NOMO-1 treated with DMSO at 0.1 percent for 48 hours (cell line): Measurements from ENCODE around the gene SIGLEC1.

Experiments
- DNase-seq: peaks from one replicate; lab custom pipeline; 2025; ENCODE audit not compliant: unreplicated experiment; lab: John Stamatoyannopoulos, UW

Gene SIGLEC1

DNA sequence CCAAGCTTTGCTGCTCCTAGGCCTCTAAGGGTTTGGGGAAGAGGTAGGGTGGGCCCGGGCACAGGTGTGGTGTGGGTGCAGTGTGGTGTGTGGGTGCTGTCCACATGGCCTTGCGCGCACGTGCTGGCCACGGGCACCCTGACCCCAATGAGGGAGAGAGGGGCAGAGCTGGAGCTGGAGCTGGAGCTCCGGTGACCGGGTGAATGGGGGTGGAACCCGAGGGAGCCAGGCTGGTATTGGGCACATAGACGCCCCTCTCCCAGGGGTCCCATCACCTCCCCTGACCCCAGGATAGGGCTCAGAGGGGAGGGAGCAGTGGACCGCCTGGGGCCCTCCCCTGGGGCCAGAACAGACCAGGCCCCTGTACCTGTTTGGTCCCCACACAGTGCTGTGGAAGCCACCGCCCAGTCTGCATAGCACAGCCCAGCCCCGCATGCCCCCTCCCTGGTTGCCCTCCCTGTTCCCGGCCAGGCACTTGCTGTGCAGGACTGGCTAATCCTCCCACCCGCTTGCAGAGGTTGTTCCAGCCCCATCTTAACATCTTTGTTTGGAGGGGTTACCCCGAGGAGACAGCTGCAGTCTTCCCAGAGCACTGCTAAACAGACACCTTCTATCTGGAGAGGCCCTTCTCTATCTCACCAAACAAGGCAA is 31.6 kb downstream of the SIGLEC1 start:
- no peak for DNase-seq

DNA sequence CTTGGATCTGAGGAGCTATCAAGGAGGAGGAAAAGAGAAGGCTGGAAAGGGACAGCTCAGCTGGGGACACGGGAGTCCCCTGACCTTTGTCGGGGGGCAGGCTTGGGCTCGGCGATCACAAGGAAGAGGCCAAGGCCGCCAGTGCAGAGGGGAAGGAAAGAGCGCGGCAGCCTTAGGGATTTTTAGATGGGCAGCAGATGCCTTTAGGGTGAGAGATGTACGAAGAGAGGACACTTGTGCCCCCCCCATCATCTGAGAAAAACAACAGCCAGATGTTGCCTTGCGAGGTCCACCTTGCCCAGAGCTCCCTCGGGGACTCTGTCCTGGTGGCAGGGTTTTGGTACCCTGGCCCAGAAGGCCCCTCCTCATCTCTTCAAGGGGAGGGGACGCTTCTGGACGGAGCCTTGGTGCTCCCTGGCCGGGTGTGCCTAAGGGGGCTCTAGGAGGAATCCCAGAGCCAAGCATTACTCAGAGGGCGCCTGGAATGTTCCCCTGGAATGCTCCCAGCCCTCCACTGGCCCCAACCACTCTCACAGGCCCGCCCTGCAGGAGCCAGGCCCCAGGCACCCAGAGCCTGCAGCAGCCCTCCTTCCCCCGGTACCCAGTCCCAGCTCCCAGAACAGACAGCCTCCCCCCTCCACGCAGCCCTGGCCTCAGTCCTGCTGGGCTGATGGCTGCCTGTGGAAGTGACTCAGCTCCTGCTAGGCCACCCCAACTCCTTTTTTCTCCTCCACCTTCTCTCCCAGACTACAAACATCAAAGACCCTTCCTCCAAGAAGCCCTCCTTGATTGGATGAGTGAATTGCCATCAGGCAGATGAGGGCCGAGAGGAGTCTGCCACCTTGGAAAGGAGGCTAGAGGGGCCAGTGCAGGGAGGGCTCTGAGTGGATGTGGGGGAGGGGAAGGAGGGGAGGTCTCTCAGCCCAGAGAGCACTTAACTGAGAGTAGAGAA is 32.4 kb downstream of the SIGLEC1 start:
- DNase-seq, result no peak

DNA sequence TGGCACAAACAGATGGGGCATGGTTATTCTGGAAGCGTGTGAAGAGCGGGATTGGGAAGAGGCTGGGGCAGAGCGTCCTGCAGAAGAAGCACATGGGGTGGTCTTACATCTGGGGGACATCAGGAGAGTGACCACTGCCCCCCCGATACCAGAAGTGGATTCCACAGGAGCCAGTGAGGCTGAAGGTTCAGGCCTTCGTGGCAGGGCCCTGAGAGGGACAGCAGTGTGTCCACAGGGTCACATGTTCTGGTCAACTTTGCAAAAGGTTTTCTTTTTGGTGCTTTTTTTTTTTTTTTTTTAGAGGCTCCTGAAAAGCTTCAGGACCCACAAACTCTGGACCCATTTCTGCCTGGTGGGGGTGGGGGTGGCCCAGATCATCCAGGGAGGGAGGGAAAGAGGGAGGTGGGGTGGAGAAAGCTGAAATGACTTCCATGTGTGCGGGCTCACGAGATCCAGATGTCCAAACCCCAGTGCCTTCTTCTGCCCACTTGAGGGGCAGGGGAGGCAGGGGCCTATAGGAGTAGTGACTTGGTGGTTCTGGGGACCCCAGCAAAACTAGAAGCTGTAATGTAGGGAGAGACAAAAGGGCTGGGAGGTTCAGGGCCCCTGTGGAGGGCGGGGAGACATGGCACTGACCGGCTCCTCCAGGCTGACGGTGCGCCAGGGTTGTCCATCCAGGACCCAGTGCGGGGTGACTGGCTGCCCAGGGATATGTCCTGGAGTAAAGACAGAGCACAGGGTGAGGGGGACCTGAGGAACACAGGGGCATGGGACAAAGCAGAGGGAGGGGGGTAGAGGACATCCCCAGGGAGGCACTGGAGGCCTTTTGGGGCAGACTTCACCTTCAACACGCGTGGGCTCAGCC is 33.3 kb downstream of the SIGLEC1 start:
- DNase-seq, result no peak

DNA sequence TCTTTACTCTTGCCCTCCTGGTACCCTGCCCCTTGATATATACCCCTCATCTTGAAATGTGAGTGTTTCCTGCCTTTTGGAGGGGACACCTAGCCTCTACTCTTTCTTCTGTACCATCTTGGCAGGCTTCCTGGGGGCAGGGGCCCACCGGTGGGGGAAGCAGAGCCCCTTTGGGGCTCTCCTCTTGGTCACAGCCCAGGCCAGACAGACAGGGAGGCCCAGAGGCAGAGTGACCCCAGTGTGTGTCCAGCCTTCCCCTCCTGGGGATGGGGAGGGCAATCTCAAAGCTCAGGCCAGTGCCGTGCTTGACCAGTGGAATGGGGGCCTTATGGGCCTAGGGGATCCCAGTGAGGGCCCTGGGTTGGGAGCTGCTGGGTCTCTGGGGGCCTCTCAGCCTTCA is 34.2 kb downstream of the SIGLEC1 start:
- no peak for DNase-seq

DNA sequence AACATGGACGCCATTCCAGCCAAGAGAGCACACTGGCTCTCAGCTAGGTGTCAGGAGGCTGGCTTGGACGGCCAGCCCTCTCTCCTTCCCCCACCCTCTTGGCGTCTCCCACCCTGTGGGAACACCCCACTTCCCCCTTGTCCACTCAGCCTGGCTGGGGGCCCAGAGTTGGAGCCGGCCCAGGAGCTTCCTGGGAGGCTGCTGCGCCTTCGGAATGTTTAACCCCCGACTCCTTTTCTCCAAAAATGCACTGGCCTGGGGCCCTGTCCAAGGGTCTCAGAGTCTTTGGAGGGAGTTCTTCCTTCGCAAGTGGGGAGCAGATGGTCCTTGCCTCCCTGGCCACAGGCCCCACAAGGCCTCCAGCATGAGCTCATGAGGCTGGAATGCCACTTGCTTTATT is 34.7 kb downstream of the SIGLEC1 start:
- no peak for DNase-seq

DNA sequence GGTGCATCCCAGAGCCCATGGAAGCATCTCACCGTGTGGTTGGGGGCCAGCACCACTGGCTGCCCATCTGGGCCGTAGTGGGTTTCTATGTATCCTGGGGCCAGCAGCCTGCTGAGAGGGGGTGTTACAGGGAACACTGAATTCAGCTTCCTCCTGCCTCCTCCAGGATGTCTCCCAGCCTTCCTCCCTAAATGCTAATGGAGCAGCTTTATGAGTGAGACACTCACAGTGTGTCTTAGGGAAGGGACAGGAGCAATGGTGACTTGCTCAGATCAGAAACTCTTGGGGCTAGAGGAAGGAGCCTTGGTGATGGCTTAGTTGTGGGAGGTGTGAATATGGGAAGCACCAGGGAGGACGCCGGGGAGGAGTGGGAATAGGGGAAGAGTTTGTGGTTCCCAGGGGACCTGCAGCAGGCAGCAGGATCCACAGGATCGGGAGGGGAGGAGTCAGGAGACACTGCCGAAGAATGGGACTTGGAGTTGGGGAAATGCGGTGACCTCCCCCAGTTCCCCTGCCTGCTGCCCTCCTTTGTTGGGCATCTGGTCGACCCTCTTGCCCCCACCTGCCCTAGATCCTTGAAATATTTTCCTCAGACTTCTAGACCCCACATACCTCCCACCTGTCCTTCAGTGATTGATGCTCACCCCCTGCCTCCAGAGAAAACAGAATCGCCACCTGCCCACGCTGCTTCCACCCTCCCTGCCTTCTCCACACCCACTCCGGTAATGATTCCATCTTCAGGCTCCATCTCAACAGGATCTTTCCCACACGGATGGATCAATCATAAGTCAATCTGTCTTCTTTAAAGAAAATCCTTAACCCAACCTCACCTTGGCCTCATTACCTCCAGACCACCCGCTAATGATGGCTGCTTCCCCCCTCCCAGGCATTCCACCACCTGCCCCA is 37.2 kb downstream of the SIGLEC1 start:
- DNase-seq, result no peak

DNA sequence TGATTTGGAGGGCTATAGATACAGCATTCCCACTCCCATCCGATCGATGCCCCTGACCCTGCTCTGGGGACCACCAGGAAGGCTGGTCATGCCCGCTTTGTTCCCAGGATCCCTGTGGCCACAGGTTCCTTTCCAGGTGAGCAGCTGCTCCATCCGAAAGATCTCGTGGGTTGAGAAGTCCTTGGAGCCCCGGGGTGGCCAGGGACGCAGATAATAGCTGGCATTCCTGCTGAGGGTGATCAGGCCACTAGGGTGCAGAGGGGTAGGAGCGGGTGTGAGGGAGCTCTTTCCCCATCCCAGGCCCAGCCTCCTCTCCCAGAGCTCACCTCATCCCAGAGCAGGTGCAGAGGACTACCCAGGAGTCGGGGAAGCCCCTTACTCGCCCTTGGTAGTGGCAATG is 38.0 kb downstream of the SIGLEC1 start:
- DNase-seq, result no peak

DNA sequence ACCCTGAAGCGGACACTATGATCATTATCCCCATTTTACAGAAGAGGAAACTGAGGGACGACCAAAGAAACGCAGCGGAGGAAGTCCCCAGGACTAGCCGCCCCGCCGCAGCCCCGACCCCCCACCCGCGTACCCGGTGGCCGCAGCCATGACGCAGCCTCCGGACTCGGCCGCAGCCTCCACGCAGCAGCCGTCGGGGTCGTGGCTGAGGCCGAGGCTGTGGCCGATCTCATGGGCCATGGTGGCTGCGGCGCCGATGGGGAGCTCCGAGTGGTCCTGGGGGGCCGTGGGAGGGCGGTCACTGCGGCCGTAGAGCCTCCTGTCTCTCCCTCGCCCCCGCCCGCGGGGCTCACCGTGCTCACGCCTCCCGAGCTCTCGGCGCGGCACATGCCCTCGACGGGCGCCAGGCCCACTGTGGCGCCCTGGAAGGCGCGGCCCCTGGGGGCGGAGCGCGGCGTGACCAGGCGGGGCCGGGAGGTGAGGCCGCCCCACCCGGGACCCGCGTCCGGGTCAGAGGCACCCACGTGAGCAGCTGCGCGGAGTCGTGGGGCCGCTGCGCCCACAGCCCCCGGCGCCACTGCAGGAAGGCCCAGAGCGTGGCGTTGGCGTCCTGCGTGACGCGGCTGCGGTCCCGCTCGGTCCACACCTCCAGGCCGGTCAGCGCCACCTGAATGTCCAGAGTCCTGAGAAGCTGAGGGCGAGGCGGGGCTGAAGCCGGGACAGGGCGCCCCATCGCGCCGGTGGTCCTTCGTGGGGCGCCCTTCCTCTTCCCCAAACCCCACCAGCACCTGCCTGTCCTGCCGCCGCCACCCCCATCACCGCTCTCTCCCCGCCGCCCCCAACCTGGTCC is 39.0 kb downstream of the SIGLEC1 start:
- no peak for DNase-seq

DNA sequence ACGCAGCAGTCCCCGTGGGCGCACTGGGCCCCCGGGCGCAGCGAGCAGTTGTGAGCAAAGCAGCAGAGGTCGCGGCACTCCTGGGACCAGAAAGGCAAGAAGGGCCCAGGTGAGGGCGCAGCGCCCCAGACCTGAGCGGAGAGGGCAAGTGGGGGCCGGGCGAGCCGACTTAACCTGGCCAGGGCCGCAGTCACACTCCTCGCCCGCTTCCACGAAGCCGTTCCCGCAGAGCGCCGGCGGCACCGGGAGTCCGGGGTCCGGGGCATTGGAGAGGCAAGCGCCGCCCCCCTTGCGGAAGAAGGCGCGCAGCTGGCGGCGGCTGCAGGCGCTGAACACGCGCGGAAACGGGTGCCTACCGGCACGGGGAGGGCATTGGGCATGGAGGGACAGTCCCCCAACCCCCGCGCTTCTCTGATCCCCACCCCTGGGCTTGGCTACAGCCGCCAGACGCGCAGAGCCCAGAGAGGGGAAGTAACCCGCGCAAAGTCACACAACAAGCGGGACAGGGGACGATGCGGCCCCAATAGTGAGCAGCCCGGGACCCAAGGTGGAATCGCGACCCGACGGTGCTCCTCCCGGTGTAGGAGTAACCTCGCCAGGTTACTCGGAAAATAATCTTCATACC is 39.7 kb downstream of the SIGLEC1 start:
- DNase-seq, result no peak

DNA sequence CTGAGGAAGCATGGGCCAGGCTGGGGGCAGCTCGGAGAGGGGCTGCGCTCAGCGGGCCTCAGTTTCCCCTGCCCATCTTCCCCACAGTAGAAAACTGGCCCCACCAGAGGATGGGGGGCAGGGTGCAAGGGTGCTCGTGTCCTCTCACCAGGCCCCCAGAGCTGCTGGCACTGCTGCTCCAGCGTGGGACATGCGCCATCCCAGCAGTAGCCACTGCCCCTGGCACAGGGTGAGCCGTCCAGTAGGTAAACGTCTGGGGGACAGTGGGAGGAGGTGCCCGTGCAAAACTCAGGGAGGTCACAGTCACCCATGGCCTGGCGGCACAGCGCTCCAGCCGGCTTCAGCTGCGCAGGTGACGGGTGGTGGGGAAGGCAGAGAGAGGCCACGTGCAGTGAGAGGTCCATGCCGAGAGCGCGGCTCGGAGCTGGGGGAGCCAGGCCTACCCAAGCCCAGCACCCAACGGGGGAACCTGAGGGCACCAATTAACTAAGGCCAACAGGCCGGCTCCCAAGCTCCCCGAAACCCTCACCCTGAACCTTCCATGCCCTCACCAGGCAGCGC is 40.3 kb downstream of the SIGLEC1 start:
- no peak for DNase-seq

DNA sequence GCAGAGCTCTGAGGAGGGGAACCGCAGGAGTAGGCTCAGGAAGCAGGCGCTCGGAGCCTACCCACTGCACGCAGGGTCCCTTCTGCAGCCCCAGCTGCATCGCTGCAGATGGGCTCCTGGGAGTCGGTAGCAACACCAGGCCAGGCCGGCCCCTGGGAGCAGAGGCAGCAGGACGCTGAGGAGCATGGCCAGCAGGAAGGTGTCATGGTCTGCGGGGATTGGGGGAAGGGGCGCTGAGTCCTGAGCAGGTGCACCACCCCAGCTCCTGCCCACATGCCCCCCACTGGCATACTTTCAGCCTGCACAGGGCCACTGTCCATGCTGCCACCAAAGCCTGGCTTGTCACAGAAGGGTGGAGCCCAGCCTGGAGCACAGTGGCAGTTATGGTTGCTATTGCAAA is 41.5 kb downstream of the SIGLEC1 start:
- DNase-seq, result no peak

DNA sequence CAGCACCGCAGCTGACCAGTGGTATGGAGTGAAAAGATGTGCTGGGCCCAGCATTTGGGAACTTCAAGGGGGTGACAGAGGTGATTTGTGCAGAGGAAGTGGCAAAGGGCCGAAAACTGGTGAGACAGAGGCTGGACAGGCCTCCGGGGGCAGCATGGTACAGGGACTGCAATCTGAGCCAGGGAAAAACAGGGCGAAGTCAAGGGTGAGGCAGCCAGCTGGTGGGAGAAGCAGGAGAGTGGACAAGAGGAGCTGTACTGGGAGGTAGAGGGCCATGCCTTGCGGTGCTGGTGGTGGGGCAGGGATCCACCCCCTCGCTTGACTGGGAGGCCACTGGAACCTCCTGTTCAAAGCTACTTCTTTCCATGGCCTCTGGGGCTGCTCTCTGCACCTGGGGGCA is 41.9 kb downstream of the SIGLEC1 start:
- no peak for DNase-seq

DNA sequence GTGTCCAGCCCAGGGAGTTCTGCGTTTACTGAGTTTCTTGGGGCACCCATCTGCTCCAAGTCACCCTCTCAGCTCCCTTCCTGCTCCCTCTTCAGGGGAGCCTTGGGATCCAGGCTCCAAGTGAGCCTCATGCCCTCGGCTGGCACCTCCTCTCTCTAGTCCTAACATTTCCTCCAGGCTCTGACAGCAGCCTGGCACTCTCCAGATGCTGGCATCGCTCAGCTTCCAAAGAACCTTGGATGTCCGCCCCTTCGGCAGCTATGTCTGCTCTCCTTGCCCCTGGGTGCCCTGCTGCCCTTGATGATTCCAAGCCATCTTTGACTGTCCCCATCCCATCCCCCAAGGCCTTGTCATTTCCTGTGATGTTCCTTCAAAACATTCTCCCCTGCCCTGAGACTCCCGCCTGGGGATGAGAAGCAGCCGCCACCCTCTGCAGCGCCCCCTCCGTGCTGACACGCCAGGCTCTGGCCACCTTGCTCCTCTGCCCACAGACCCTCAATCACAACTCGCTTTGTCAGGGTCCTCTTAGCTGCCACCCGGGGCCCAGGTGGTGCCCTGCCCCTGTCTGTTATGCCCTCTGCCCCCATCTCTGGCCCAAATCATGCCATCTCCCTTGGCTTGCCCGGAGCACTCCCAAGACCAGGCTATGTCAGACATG is 42.6 kb downstream of the SIGLEC1 start:
- DNase-seq, result no peak

DNA sequence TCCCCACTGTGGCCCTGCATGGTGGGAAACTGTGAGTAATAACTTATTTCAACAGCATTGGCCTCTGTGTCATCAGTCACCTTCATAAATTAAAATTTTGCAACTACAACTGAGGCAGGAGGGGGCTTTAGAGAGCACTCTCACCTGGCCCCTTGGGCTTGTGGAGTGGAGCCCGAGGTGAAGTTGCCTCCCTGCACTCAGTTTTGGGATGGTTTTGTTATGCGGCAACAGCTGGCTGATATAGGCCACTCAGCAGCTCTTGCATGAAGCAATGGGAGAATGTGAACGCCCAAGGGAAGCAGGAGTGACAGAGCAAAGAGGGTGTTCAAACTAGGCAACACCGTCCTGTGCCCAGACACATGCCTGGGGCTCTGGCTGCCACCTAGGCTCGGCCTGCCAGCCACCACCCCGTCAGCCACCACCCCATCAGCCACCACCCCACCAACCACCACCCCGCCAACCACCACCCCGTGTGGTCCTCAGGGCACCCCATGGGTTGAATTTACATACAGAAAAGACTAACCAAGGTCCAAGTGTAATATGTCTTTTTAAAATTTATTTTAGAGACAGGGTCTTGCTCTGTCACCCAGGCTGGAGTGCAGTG is 44.9 kb downstream of the SIGLEC1 start:
- DNase-seq, result no peak

DNA sequence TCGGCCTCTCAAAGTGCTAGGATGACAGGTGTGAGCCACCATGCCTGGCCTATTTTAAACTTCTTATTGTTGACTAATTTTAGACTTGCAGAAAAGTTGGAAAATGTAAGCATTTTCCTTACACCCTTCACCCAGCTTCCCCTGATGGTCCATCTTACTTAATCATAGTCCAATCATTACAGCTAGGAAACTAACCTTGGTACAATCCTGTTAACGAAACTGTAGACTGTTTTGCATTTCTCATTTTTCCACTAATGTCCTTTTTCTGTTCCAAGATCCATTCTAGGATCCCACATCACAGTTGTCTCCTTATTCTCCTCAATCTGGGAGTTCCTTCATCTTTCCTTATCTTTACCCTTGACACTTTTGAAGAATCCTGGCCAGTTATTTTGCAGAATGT is 48.5 kb downstream of the SIGLEC1 start:
- no peak for DNase-seq

DNA sequence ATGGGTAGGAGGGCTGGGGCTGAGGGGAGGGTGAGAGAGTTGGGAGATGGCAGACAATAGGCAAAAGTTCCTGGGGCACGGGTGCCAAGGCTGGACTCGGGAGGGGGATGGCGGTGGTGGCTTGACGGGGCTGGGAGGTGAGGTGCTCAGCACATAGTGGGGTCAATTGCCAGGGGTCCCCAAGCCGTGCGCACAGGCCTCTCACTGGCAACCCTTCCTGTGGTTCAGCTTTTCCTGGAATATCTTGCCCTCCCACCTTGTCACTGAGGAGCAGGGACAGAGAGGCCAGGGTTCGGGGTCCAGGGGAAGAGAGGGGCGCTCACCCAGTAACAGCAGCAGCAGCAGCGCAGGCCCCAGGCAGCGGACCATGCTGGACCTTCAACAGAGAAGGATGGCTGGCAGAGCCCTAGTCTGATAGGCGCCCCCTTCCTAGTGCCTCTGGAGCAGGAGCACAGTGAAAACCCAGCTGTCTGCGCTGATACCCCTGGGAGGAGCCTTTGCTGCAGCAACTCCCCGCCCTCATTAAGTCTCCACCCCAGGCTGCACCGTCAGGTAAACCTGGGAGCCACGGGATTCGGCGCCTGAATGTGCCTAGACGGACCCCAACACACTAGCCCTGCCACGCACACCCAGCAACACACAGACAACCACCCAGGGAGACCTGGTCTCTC is 49.2 kb downstream of the SIGLEC1 start, which contains the start of gene GFRA4:
TSS of gene GFRA4 (minus strand) at position 369 of the 671 bp plus-strand sequence. CDS start at position 369, 0 bp downstream.
- DNase-seq, result no peak
